Cerebellar cortex (tissue), 1 donor: ENCODE measurements around the gene NKAPL.
A peak's percentile ranks its signal among the peaks of the same experiment; 100 is the strongest.

ENCODE experiments used
- DNase-seq: peaks from one replicate; pipeline ENCODE4 v3.0.0-alpha.2; 2015; ENCODE audit warnings: low spot score

Gene NKAPL

DNA sequence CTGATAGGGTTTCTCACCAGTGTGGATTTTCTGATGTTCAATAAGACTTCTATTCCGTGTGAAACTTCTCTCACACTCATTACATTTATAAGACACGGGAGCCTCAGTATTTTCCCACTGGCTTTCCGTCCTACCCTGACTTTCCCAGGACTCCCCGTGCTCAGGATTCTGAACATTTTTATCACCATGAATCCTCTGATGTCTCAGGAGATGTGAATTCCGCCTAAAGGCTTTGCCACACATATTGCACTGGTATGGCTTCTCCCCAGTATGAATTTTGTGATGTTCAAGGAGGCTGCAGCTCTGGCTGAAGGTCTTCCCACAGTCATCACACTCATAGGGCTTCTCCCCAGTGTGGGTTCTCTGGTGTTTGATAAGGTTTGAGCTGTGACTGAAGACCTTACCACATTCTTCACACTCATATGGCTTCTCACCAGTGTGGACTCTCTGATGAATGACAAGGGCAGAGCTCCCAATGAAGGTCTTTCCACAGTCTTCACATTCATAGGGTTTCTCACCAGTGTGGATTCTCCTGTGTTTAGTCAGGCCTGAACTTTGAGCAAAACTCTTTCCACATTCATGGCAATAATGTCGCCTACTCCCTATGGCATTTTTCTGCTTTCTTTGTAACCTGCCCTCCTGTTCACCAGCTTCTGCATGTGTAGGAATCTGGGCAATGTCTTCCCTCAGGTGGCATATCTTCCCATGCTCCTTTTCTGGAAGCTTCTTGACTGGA lies 13.7 kb upstream of the NKAPL start:
- no peak for DNase-seq

DNA sequence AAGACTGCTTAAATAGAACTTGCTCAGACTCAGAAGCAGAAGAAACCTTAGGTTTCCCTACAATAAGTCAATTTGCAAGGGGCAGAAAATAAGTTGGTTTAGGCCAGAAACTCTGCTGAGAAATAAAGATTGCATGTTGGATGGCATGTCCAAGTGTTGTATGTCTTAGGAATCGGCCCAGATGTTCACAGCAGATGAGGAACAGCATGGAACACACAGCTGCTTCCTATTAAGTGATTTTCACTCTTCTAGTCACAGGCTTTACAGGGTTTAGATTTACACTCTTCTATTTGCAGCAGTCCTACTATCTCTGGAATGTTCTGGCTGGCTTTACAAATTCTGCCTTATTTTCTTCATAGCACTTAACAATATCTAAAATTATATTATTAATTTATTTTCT lies 10.2 kb upstream of the NKAPL start:
- no peak for DNase-seq

DNA sequence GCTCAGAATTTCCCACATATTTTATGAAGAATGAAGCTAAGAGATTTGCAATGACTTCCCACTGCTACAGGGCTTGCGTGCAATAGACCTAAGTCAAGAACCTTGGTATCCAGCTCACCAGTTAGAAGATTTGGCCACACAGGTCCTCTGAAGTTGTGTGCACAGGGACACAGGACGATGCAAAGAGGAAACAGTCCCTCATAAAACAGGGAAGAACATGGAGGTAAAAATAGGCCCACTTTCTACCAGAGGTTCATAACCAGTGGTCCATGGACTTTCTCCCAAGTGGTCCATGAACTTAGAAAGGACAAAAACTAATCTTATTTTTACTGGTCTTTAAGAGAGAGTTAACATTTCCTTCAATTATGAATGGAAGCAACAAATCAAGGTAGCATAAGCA lies 8.3 kb upstream of the NKAPL start:
- DNase-seq: no peak

DNA sequence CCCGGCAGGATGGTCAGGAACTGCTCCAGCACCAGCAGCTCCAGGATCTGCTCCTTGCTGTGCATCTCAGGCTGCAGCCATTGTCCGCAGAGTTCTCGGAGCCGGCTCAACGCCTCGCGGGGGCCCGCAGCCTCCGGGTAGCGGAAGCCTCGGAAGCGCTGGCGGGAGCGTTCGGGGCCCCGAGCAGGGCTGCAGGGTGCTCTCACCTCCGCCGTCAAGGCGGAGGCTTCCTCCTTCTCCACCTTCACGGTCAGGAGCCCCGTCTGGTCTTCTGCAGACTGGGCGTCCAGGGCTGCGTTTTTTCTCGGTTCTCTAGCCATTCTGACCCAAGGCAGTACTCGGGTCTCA lies 7.5 kb upstream of the NKAPL start:
- no peak for DNase-seq

DNA sequence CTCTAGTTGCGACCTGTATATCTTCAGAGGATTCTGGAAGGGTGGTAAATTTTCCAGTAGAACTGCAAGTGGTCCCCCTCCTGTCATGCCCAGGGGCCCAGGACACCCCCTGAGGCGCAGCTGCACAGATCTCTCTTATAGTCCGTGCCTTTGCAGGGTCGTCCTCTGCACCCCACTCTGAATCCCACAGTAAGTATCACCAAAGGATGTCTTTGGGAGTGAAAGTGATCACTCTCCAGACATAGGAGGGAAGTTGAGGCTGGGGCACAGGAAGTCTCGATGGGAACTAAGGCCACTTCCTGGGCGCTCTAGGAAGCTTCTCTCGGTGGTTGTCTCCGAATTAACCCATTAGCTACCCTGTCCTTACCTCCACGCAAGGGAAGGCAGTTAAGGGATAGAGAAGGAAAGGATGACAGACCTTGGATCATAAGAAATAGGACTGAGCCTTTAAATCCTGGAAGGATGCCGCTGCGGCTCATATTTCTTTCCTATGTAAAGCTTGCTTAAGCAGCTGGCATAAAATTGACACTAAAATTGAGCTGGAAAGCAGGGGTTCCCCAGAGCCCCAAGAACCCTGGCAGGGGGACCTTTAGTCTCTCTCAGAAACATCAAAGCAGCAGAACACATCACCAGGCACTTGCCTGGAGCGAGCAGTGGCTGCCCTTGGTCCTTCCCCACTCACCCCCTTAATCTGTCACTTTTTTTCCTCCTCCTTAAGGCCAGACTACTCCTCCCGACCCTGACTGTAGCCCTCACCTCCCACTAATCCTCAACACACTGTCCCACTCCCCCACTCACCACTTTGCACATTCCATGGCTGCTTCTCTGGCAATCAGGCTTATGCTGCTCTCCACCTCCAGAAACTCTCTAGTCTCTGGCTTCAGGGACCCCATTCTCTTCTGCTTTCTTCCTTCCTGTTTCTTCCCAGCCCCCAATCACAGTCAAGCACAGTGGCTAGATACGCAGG lies 6.8 kb upstream of the NKAPL start, which contains the start of gene ZKSCAN4:
Gene ZKSCAN4 (minus strand): TSS at position 261 of the 967 bp plus-strand sequence. CDS start 289 bp downstream, outside the sequence.
- peak; percentile 96 for DNase-seq

DNA sequence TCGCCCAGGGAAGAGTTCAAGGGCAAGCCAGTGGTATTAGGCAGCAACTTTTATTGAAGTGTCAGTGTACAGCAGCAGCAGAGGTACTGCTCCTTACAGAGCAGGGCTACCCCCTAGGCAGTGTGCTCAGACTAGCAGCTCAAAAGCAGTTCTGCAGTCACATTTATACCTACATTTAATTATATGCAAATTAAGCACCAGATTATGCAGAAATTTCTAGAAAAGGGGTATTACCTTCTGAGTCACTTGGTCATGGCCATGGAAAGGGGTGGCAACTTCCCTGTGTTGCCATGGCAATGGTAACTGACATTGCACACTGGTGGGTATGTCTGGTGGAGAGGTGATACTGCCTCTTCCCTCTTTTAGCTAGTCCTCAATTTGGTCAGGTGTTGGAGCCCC lies 5.0 kb upstream of the NKAPL start:
- DNase-seq: no peak

DNA sequence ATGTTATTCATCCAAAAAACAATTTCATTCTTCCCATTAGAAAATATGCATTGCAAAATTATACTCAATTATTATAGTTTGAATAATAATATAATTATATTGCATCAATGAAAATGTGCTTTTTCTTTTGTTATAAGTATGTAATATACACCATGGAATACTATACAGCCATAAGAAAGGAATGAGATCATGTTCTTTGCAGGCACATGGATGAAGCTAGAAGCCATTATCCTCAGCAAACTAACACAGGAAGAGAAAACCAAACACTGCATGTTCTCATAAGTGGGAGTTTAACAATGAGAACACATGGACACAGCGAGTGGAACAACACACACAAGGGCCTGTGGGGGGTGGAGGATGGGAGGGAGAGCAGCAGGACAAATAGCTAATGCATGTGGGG lies 2.1 kb upstream of the NKAPL start:
- no peak for DNase-seq

DNA sequence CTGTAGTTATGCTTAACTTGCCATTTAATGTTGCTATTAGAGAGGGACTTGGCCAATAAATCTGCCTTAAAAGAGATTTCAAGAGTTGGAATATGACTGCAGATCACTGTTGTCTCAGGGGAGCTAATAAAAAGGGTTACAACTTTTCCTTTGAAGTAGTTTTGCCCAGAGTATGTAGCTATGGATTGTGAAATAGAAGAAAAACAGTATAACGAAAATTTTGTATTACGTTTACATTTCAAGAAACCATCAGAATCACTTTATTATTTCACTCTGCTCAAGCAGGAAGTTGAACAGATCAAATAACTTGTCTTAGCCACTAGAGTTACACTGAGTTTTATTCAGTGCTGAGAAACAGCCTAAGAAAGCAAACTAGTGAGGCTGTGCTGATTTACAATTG lies 4.8 kb downstream of the NKAPL start:
- DNase-seq: no peak

DNA sequence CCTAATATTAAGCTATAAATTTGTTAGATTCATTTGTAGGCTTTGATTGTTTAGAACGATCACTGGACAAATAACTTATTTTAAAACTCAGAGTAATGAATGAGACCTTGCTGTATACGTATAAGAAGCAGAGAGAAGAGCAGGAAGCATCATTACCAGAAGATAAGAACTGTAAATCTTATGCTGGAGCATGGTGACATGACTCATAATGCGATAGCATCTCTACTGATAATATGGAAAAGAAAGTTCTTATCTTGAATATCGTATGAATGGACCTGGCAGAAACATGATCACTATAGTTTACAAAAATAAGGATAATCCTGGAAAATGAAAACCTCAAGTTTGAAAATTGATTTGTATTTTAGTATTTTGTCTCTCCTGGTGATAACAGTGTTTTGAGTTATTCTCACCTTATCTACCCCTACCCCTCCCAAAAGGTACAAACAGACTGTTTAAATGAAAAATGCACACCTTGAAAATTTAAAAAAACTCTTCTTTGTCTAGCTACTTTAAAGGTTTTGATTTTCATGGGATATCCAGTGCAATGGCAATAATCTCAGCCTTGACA lies 5.8 kb downstream of the NKAPL start:
- DNase-seq: no peak

DNA sequence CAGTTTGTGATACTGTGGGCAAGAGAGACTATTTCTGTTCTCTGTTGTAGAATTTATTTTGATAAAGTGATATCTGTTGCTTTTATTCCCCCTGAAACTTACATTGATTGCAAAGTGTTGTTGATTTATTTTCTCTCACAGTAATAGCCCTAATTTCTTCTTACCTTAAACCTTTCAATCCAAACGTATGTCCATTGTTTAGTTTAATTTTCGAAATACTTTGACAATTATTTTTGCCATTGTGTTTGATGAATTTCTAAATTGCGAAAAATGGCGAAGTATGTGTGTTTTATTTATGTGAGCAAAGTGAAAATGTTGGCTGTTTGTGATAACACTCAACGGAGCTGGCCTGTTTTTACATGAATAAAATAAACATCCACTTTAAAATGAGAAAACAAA lies 7.5 kb downstream of the NKAPL start:
- DNase-seq: no peak

DNA sequence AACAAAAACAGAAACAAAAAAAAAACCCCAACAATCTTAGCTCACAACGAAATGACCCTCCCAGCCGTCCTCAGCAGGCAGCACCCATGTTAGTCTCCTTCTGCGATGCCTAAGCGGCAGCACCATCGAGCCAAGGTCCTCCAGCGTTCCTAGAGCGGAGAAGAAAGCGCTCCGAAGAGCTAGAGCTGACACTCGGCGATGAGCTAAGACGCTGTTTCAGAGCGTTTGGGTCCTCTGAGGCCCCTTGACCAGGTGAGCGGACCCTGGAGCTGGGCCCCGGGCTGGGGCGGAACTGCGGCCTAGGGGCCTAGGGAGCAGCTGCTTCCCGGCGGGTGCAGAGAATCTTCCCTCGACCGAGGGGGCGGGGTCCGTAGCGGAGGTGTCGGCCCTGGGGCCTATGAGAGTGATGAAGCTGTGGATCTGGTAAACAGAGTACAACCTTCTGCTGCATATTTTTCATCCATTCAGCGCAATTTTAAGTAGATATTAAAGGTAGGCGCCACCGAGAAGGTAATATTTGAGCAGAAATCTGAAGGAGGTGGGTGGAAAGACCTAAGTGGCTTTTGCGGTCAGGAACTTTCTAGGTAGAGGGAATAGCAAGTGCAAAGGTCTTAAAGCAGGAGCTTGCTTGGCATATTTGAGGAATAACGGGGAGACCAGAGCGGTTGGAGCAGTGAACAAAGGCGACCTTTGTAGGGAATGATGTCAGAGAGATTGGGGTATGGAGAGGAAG lies 8.0 kb downstream of the NKAPL start, which contains the start of gene ZSCAN26:
Gene ZSCAN26 (plus strand): TSS at position 182 of the 733 bp plus-strand sequence. CDS start 4,777 bp downstream, outside the sequence.
- peak; percentile 93 for DNase-seq

DNA sequence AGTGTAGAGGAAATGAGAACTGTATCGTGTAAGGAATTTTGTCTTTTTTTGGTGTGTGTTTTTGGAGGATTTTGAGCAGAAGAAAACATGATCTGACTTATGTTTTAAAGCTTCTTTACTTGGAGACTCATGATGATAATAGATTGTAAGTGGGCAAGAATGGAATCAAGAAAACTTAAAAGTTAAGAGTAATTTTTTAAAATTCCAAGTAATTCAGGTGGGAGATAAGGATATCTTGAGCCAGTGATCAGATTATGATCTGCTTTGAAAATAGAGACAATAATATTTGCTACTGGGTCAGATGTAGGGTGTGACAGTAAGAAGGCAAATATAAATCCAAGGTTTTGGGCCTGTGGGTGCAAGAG lies 8.6 kb downstream of the NKAPL start:
- DNase-seq: no peak

DNA sequence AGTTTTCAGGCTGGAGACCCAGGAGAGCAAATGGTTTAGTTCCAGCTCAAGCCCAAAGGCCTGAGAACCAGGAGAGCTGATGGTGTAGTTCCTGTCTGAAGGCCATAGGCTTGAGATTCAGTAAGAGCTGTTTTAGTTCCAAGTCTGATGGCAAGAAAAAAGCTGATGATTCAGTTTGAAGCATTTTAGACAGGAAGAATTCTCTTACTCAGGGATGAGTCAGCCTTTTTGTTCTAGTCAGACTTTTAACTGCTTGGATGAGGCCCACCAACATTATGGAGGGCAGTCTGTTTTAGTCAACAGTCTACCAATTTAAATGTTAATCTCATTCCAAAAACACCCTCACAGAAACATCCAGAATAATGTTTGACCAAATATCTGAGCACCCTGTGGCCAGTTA lies 10.4 kb downstream of the NKAPL start:
- no peak for DNase-seq

DNA sequence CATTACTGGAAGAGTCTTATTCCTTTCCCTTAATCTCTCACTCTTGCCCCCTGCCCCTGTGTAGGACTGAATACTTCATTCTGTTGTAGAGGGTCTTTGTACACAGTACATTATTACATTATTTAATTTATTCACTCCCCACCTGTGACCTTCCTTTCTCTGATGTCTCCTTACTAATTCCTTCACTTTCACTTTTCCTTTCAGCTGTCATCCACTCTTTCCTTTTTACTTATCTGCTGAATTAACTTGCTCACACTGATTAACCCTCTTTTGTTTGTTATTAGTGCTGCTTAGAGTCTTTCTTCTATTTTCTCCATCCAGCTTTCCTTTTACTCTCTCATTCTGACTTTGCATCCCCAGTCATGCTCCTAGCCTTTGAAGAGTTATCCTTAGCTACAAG lies 15.8 kb downstream of the NKAPL start:
- no peak for DNase-seq

DNA sequence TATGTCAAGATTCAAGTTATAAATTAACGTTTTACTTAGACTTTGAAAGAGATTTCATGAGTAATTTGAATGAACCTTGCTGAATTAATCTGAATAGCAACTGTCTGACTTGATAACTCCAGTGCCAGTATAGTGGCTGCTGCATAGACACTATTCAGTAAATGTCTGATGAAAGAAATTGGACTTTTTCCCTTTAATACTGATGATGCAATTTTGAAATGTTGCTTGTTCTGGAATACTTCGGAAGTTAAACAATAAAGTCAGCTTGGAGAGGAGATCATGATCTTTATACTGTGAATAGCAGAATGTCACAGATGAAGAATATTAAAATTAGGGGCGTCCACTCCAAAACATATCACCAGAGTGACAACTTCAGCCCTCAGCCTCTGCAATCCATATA lies 18.6 kb downstream of the NKAPL start:
- DNase-seq: no peak

DNA sequence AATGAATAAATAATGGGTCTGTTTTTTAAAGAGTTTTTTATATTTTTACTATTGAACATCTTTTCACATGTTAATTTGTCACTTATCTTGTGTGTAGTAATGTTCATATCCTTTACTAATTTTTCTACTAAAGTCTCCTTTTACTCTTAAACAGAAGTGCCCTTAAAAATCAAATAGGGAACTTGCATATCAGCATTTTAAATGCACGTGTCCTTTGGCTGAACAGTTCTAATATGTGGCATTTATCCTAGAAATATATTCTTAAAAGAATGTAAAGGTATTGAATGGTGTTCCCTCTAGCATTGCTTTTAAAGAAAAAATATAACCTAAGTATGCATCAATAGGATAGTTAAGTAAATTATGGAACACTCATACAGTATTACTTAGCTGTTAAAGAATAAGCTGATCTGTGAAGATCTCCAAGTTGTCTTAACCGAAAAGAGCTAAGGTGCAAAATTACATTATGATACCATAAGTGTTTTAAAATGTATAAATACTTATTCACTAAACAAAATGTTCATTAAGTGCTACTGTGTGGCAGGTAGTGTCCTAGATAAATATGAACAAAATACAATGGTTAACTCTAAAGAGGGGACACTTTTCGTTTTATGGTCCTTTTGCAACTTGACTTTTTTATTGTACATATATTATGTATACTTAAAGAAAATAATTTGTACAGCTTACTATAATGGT lies 21.6 kb downstream of the NKAPL start:
- DNase-seq: peak; percentile 8

DNA sequence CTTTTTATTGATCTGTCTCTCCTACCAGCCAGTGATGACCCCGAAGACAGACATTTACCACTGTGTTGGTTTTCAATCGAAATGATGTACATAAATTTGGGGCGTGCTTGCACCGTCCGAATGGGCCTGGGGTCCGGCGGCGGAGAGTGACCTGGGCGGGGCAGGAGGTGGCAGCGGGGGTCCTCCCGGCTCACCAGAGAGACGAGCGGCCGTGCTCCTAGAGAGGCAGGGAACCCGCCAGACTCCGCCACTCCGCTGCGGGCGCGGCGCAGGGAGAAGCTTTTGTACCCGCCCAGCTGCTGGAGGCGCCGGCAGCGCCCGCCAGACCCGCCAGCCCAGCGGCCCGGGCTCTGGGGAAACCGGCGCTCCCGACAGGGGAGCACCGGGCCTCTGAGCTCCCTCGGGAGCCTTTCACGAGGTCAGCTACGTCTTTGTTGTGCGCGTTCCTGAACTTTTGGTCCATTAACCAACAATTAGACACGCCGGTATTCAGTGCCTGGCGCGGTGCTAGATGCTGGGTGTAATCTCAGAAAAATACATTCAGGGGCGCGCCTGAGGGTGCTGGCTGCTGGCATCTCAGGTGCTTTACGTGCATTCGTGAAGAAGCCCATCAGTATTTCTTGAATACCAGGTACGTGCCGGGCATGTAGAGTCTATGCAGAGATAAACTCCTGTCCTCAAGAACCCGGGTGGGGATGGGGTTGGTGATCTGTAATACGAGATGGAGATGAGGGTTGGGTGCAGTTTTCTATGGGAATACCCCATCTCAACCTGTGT lies 22.4 kb downstream of the NKAPL start, which contains the start of gene PGBD1:
Gene PGBD1 (plus strand): TSS at position 285 of the 777 bp plus-strand sequence. CDS start 2,242 bp downstream, outside the sequence.
- peak; percentile 78 for DNase-seq

DNA sequence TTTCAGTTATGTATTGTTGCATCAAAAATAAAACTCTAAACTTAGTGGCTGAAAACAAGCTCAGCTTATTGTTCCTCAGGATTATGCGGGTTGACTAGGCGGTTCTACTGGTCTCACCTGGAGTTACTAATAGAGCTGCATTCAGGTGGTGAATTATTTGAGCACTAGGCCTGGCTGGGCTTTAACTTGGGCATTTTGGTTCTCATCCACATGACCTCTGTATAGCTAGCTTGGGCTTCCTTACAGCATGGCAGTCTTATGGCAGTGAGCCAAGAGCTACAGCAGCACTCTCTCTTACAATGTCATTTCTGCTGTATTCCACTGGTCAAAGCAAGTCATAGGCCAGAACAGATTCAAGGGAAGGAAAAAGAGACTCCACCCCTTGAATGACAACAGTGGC lies 23.8 kb downstream of the NKAPL start:
- DNase-seq: no peak

DNA sequence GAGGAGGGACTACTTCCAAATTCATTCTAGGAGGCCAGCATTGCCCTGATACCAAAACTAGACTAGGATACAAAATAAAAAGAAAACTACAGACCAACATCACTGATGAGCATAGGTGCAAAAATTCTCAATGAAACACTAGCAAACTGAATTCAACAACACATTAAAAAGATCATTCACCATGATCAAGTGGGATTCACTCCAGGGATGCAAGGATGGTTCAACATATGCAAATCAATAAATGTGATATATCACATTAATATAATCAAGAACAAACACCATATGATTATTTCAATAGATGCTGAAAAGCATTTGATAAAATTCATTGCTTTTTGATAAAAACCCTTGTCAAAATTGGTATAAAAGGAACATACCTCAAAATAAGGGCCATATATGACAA lies 32.5 kb downstream of the NKAPL start:
- no peak for DNase-seq

DNA sequence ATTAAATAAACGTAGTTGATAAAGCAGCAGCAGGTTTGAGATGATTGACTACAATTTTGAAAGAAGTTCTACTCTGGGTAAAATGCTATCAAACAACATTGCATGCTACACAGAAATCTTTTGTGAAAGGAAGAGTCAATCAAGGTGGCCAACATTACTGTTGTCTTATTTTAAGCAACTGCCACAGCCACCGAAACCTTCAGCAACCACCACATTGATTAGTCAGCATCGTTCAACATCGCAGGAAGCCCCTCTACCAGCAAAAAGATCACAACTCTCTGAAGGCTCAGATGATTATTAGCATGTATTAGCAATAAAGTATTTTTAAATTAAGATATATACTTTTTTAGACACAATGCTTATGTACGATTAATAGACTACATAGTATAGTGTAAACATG lies 36.2 kb downstream of the NKAPL start:
- DNase-seq: no peak
